OCI-LY1 (cell line): Measurements from ENCODE around the gene ARHGAP32.

Experiments used
- EZH2 ChIP-seq: fragments of 200-600 bp; sonication (generic), shearing (Covaris generic); IDR thresholded peaks from 2 replicates; pipeline ENCODE4 v1.8.0; 2017; ENCODE audit warnings: borderline replicate concordance, mixed run types, mild to moderate bottlenecking, antibody characterized with exemption, low read length, moderate library complexity, mixed read lengths
- TF ChIP-seq, protein P1 (sequence below): fragments of 200-600 bp; sonication (generic), shearing (Covaris generic); IDR thresholded peaks from 2 replicates; pipeline ENCODE4 v1.5.1; 2017; ENCODE audit warnings: mild to moderate bottlenecking, antibody characterized with exemption, low read length, moderate library complexity, mixed read lengths

DNA sequence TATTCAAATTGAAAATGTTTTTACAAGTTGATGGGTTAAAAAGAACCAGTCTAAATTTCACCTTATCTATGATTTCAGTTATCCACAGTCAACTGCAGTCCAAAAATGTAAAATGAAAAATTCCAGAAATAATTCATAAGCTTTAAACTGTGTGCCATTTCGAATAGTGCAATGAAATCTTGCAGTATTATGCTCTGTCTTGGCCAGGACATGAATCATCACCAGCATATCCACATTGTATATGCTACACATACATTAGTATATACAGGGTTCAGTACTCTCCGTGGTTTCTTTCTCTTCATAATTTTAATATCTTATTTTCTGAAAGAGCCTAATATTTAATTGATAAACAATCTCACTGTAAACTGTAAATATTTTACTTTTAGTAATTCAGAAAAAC lies 45.9 kb downstream of the ARHGAP32 start:
- no peak for TF ChIP-seq EZH2
- TF ChIP-seq, protein P1, sequence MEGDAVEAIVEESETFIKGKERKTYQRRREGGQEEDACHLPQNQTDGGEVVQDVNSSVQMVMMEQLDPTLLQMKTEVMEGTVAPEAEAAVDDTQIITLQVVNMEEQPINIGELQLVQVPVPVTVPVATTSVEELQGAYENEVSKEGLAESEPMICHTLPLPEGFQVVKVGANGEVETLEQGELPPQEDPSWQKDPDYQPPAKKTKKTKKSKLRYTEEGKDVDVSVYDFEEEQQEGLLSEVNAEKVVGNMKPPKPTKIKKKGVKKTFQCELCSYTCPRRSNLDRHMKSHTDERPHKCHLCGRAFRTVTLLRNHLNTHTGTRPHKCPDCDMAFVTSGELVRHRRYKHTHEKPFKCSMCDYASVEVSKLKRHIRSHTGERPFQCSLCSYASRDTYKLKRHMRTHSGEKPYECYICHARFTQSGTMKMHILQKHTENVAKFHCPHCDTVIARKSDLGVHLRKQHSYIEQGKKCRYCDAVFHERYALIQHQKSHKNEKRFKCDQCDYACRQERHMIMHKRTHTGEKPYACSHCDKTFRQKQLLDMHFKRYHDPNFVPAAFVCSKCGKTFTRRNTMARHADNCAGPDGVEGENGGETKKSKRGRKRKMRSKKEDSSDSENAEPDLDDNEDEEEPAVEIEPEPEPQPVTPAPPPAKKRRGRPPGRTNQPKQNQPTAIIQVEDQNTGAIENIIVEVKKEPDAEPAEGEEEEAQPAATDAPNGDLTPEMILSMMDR, result no peak
